Stimulated activated CD8-positive, alpha-beta memory T cell treated with anti-CD3 and anti-CD28 coated beads, Interleukin-2, amount 100 ng/mL, for 1 hour (primary cell): ENCODE data around the gene SCYGR6.
"Not testable (repeated sequence)": the region's sequence is repeated elsewhere in the genome, so short reads cannot be mapped to it uniquely, and the experiment has no call there.

Experiments
- DNase-seq, 2 donors: peaks; one replicate each; pipeline ENCODE4 v3.0.0-alpha.2; 2020; ENCODE audit warnings: low read depth in 2 of 2

Gene SCYGR6

GRCh38 chr2:227724394-227725039 lies at the start of gene SCYGR6:
TSS of gene SCYGR6 (minus strand) at chr2:227724757. CDS start at chr2:227724757, 0 bp downstream.
- no peak for DNase-seq

- DNase-seq, result no peak
Measured at GRCh38 chr2:227774011-227774624, 49.6 kb upstream of the SCYGR6 start.

GRCh38 chr2:227772932-227773331 lies 48.4 kb upstream of the SCYGR6 start:
- DNase-seq, result no peak

GRCh38 chr2:227772197-227772661 lies 47.7 kb upstream of the SCYGR6 start:
- no peak for DNase-seq

GRCh38 chr2:227767830-227768229 lies 43.3 kb upstream of the SCYGR6 start:
- DNase-seq, result no peak

GRCh38 chr2:227766373-227766883 lies 41.9 kb upstream of the SCYGR6 start:
- DNase-seq, result peak; percentile 13 to 21

- no peak for DNase-seq
Measured at GRCh38 chr2:227765788-227766372, 41.3 kb upstream of the SCYGR6 start.

- DNase-seq, result no peak
Measured at GRCh38 chr2:227761740-227762476, 37.4 kb upstream of the SCYGR6 start.

- no peak for DNase-seq
Measured at GRCh38 chr2:227759411-227760118, 35.0 kb upstream of the SCYGR6 start.

- DNase-seq, result not testable (repeated sequence)
Measured at GRCh38 chr2:227756261-227756660, 31.7 kb upstream of the SCYGR6 start.

- DNase-seq, result no peak
Measured at GRCh38 chr2:227748079-227748478, 23.5 kb upstream of the SCYGR6 start.

GRCh38 chr2:227745594-227745993 lies 21.0 kb upstream of the SCYGR6 start, which contains the start of gene SCYGR8:
TSS of gene SCYGR8 (plus strand) at chr2:227745894. CDS start at chr2:227745894, 0 bp downstream.
- no peak for DNase-seq

GRCh38 chr2:227740705-227741104 lies 16.1 kb upstream of the SCYGR6 start:
- DNase-seq, result not testable (repeated sequence)

- DNase-seq, result no peak
Measured at GRCh38 chr2:227739351-227739750, 14.8 kb upstream of the SCYGR6 start.

- no peak for DNase-seq
Measured at GRCh38 chr2:227728035-227728434, 3.5 kb upstream of the SCYGR6 start, which contains the start of gene SCYGR7. TSS of gene SCYGR7 (plus strand) at chr2:227728335. CDS start at chr2:227728335, 0 bp downstream.

GRCh38 chr2:227722821-227723220 lies 1.7 kb downstream of the SCYGR6 start:
- DNase-seq, result not testable (repeated sequence)

GRCh38 chr2:227720680-227721079 lies 3.9 kb downstream of the SCYGR6 start:
- DNase-seq, result no peak

- DNase-seq, result no peak
Measured at GRCh38 chr2:227719641-227720040, 4.9 kb downstream of the SCYGR6 start.

GRCh38 chr2:227717687-227718567 lies 6.6 kb downstream of the SCYGR6 start, which contains the start of gene SLC19A3:
TSS of gene SLC19A3 (minus strand) at chr2:227718028. CDS start at chr2:227702318, 15,710 bp downstream.
- DNase-seq, result no peak

GRCh38 chr2:227716501-227716900 lies 8.1 kb downstream of the SCYGR6 start:
- DNase-seq, result no peak
